ENCODE data around the gene OR11L1. TPM values are rescaled to one million over a fixed set of nuclear protein-coding genes. Genes with fewer than 3 reads are reported as not detected.

OR11L1 gene
- total RNA-seq, 1 donor from 2014 or later = not detected

- H3K4me1 Mint-ChIP-seq (ENCODE audit: unreplicated experiment) = no peaks in the 10 kb centered on the region
- H3K27me3 Mint-ChIP-seq (ENCODE audit: unreplicated experiment) = peaks cover 6% of the 10 kb centered on the region
- H3K27ac Mint-ChIP-seq (ENCODE audit: unreplicated experiment) = no peak overlapping the region
- no peak for TF ChIP-seq CTCF (IDR thresholded peaks at IDR 0.05; ENCODE audit: unreplicated experiment)
- no peak for DNase-seq (ENCODE audit: low spot score)
- peaks cover 6% of the 10 kb centered on the region for H3K9me3 Mint-ChIP-seq (ENCODE audit: unreplicated experiment)
- H3K36me3 Mint-ChIP-seq (ENCODE audit: low read depth, unreplicated experiment) = no peaks in the 10 kb centered on the region
- H3K4me3 Mint-ChIP-seq (ENCODE audit: unreplicated experiment) = no peak overlapping the region
Observed at GRCh38 chr1:247843411-247843810, 1.7 kb upstream of the OR11L1 start.

- Mint-ChIP-seq H3K4me1 (ENCODE audit: unreplicated experiment) (no peaks in the 10 kb centered on the region), H3K27ac (ENCODE audit: unreplicated experiment) (no peak overlapping the region), H3K9me3 (ENCODE audit: unreplicated experiment) (peaks cover 13% of the 10 kb centered on the region), H3K27me3 (ENCODE audit: unreplicated experiment) (peaks cover 6% of the 10 kb centered on the region), H3K36me3 (ENCODE audit: low read depth, unreplicated experiment) (no peaks in the 10 kb centered on the region), H3K4me3 (ENCODE audit: unreplicated experiment) (no peak overlapping the region)
- no peak for TF ChIP-seq CTCF (IDR thresholded peaks at IDR 0.05; ENCODE audit: unreplicated experiment)
- DNase-seq (ENCODE audit: low spot score) = no peak
Observed at GRCh38 chr1:247840818-247841217, 878 bp downstream of the OR11L1 start.

GRCh38 chr1:247833601-247834000, 8.1 kb downstream of the OR11L1 start:
- Mint-ChIP-seq H3K27me3 (ENCODE audit: unreplicated experiment) (peaks cover 1% of the 10 kb centered on the region), H3K4me3 (ENCODE audit: unreplicated experiment) (no peak overlapping the region), H3K4me1 (ENCODE audit: unreplicated experiment) (no peaks in the 10 kb centered on the region), H3K9me3 (ENCODE audit: unreplicated experiment) (peaks cover 13% of the 10 kb centered on the region), H3K36me3 (ENCODE audit: low read depth, unreplicated experiment) (no peaks in the 10 kb centered on the region), H3K27ac (ENCODE audit: unreplicated experiment) (no peak overlapping the region)
- no peak for TF ChIP-seq CTCF (IDR thresholded peaks at IDR 0.05; ENCODE audit: unreplicated experiment)
- no peak for DNase-seq (ENCODE audit: low spot score)

DNA sequence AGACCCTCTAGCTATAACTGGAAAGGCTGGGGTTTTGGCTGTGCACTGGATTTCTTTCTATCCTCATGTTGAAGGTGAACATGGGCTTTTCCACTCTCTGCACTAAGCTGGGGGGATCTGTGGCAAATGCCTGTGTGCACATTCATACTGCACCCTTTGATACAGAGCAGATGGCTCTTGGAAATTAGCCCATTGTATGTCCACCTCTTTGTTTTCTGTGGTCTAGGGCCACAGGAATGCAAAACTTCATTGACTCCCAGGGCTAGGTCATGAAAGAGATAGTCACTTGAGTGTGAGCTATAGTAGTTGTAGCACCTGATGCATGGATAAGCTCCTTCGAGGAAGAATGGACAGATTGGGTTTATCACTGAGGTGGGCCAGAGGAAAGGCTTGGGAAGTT, 12.0 kb downstream of the OR11L1 start:
- no peak for DNase-seq (ENCODE audit: low spot score)
- peaks cover 3% of the 10 kb centered on the region for H3K27me3 Mint-ChIP-seq (ENCODE audit: unreplicated experiment)
- no peak for TF ChIP-seq CTCF (IDR thresholded peaks at IDR 0.05; ENCODE audit: unreplicated experiment)
- H3K36me3 Mint-ChIP-seq (ENCODE audit: low read depth, unreplicated experiment) = no peaks in the 10 kb centered on the region
- peaks cover 12% of the 10 kb centered on the region for H3K9me3 Mint-ChIP-seq (ENCODE audit: unreplicated experiment)
- no peak overlapping the region for H3K4me3 Mint-ChIP-seq (ENCODE audit: unreplicated experiment)
- no peak overlapping the region for H3K27ac Mint-ChIP-seq (ENCODE audit: unreplicated experiment)
- no peaks in the 10 kb centered on the region for H3K4me1 Mint-ChIP-seq (ENCODE audit: unreplicated experiment)

DNA sequence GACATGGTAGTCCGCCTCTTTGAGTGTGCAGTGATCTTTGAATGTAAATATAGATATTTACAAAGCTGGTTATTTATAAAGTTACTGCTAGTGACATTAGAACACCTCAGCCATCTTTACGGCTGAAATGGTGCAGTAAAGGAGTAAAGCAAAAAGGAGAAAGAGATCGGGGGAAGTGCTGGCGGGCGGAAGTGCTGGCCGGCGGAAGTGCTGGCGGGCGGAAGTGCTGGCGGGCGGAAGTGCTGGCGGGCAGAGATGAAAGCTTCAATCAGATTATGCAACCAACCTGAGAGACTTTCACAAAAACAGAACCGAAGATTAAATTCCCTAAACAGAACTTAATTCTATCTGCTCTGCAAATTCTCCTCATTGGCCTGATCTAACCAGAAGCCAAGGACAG, 16.3 kb downstream of the OR11L1 start:
- Mint-ChIP-seq H3K4me1 (ENCODE audit: unreplicated experiment) (no peaks in the 10 kb centered on the region), H3K36me3 (ENCODE audit: low read depth, unreplicated experiment) (no peaks in the 10 kb centered on the region), H3K27me3 (ENCODE audit: unreplicated experiment) (peaks cover 2% of the 10 kb centered on the region), H3K9me3 (ENCODE audit: unreplicated experiment) (peaks cover 15% of the 10 kb centered on the region), H3K27ac (ENCODE audit: unreplicated experiment) (no peak overlapping the region), H3K4me3 (ENCODE audit: unreplicated experiment) (no peak overlapping the region)
- DNase-seq (ENCODE audit: low spot score) = no peak
- no peak for TF ChIP-seq CTCF (IDR thresholded peaks at IDR 0.05; ENCODE audit: unreplicated experiment)
